ENCODE data around the gene ISM1.

GRCh38 chr20:13336308-13337089, 115.4 kb downstream of the ISM1 start:
- TF ChIP-seq CTCF (IDR thresholded peaks at IDR 0.05; ENCODE audit: poor library complexity, severe bottlenecking) (no peak), REST (IDR thresholded peaks at IDR 0.05; ENCODE audit: borderline replicate concordance) (no peak), EZH2 (IDR thresholded peaks at IDR 0.05; ENCODE audit: borderline replicate concordance, insufficient read depth, low read length, poor library complexity, severe bottlenecking) (no peak), EP300 (conservative IDR thresholded peaks at IDR 0.05; ENCODE audit: poor library complexity, severe bottlenecking) (no peak), SMC3 (conservative IDR thresholded peaks at IDR 0.05; ENCODE audit: poor library complexity) (no peak), RAD21 (conservative IDR thresholded peaks at IDR 0.05) (no peak), POLR2AphosphoS5 (IDR thresholded peaks at IDR 0.05) (no peak), MXI1 (conservative IDR thresholded peaks at IDR 0.05; ENCODE audit: poor library complexity, severe bottlenecking) (no peak)

Measured in neural cell (in vitro differentiated cells).